ENCODE data around the gene ZDHHC13. TPM values are rescaled to one million over a fixed set of nuclear protein-coding genes. Genes with fewer than 3 reads are reported as not detected.

The ZDHHC13 gene
- total and polyA plus RNA-seq, 4 donors, result 1.2 to 8.2 (median 2.7) TPM

DNA sequence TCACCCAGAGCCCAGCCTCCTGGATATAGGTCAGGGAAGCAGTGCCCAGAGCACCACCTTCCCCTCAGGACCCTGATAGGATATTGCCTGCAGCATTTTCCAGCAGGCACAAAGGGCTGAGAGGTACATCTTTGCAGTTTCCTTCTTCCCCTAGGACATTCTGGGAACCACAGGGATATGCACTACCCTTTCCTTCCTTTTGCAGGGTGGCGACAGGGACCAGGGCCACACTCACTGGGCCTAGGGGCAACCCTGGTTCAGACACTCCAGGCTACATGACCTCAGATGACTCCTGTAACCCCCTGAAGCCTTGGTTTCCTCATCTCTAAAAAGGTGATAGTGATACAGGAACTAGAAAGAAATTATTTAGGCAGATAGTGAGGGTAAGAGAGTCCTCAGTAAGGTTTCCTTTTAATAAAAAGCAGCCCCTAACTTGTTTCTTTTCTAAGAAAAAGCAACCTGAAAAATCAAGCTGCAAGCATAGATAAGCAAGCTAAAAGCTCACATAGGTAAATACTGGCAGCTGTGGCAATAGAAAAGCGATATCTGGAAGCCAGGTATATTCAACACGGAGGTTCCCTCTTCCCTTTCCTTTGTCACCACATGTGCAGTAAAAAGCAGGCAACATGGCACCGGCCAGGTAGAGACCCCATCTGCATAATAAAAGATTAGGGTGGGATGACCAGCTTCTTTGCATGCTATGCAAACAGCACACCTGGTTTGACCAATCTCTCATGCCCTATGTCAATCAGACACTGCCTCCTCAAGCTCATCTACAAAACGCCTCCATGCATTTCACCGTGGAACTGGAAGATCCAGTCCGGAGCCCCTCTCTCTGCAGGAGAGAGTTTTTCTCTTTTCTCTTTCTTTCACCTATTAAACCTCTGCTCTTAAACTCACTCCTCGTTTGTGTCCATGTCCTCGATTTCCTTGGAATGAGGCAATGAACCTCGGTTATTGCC is 43.2 kb upstream of the ZDHHC13 start (continued):
- TF ChIP-seq, protein P1, sequence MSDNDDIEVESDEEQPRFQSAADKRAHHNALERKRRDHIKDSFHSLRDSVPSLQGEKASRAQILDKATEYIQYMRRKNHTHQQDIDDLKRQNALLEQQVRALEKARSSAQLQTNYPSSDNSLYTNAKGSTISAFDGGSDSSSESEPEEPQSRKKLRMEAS (IDR thresholded peaks at IDR 0.05), result no peak
- TF ChIP-seq RAD21 (IDR thresholded peaks at IDR 0.05), result no peak
- no peak for TF ChIP-seq RXRA (IDR thresholded peaks at IDR 0.05)
- TF ChIP-seq GABPA (IDR thresholded peaks at IDR 0.05 in 1 of 2, conservative IDR thresholded peaks at IDR 0.05 in 1 of 2), result no peak
- no peak for TF ChIP-seq EGR1 (IDR thresholded peaks at IDR 0.05; ENCODE audit: low read depth in 2 of 2)
- no peak for TF ChIP-seq NR2F2 (IDR thresholded peaks at IDR 0.05)
- no peak for TF ChIP-seq FOXA2 (IDR thresholded peaks at IDR 0.05)

DNA sequence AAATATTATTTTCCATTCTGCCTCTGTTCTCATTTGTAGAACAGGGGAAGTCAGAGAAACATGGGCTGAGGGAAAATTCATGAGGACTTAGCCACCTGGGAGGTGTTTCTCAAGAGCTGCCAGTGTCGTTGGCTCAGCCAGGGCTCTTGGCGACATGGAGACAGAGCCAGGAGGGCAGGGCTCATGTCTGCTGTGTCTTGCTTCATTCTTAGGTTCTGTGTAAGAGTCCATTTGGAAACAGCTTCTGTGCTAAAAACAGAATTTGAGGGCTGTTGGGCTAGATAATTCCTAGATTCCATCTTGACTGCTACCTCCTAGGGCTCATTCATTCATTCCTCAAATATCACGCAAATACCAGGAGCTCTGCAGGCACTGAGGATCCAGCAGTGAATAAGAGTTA is 41.3 kb upstream of the ZDHHC13 start:
- Histone ChIP-seq H3K4me1 (ENCODE audit: control insufficient read depth in 4 of 4, insufficient read depth in 4 of 4, low read length in 3 of 4) (no peaks in the 10 kb centered on the region), H3K9me3 (ENCODE audit: control insufficient read depth in 4 of 4, low read length in 3 of 4) (no peaks in the 10 kb centered on the region), H3K36me3 (ENCODE audit: control insufficient read depth in 4 of 4, insufficient read depth in 3 of 4, low read depth in 1 of 4, low read length in 3 of 4) (no peaks in the 10 kb centered on the region), H3K9ac (ENCODE audit: low read depth in 1 of 2, low read length in 2 of 2) (no peak overlapping the region), H3K27ac (ENCODE audit: low read depth in 1 of 2, low read length in 2 of 2) (no peak overlapping the region), H3K4me3 (ENCODE audit: low read depth in 1 of 3, low read length in 3 of 3) (no peak overlapping the region), H3K27me3 (ENCODE audit: control insufficient read depth in 4 of 4, insufficient read depth in 4 of 4, low read length in 3 of 4) (no peaks in the 10 kb centered on the region)
- TF ChIP-seq EGR1 (IDR thresholded peaks at IDR 0.05; ENCODE audit: low read depth in 2 of 2), result no peak
- TF ChIP-seq TAF1 (conservative IDR thresholded peaks at IDR 0.05), result no peak
- no peak for TF ChIP-seq SP1 (IDR thresholded peaks at IDR 0.05)
- TF ChIP-seq, protein P2, sequence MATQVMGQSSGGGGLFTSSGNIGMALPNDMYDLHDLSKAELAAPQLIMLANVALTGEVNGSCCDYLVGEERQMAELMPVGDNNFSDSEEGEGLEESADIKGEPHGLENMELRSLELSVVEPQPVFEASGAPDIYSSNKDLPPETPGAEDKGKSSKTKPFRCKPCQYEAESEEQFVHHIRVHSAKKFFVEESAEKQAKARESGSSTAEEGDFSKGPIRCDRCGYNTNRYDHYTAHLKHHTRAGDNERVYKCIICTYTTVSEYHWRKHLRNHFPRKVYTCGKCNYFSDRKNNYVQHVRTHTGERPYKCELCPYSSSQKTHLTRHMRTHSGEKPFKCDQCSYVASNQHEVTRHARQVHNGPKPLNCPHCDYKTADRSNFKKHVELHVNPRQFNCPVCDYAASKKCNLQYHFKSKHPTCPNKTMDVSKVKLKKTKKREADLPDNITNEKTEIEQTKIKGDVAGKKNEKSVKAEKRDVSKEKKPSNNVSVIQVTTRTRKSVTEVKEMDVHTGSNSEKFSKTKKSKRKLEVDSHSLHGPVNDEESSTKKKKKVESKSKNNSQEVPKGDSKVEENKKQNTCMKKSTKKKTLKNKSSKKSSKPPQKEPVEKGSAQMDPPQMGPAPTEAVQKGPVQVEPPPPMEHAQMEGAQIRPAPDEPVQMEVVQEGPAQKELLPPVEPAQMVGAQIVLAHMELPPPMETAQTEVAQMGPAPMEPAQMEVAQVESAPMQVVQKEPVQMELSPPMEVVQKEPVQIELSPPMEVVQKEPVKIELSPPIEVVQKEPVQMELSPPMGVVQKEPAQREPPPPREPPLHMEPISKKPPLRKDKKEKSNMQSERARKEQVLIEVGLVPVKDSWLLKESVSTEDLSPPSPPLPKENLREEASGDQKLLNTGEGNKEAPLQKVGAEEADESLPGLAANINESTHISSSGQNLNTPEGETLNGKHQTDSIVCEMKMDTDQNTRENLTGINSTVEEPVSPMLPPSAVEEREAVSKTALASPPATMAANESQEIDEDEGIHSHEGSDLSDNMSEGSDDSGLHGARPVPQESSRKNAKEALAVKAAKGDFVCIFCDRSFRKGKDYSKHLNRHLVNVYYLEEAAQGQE (IDR thresholded peaks at IDR 0.05), result no peak
- TF ChIP-seq, protein P3, sequence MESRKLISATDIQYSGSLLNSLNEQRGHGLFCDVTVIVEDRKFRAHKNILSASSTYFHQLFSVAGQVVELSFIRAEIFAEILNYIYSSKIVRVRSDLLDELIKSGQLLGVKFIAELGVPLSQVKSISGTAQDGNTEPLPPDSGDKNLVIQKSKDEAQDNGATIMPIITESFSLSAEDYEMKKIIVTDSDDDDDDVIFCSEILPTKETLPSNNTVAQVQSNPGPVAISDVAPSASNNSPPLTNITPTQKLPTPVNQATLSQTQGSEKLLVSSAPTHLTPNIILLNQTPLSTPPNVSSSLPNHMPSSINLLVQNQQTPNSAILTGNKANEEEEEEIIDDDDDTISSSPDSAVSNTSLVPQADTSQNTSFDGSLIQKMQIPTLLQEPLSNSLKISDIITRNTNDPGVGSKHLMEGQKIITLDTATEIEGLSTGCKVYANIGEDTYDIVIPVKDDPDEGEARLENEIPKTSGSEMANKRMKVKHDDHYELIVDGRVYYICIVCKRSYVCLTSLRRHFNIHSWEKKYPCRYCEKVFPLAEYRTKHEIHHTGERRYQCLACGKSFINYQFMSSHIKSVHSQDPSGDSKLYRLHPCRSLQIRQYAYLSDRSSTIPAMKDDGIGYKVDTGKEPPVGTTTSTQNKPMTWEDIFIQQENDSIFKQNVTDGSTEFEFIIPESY (IDR thresholded peaks at IDR 0.05), result no peak
- TF ChIP-seq, protein P4, sequence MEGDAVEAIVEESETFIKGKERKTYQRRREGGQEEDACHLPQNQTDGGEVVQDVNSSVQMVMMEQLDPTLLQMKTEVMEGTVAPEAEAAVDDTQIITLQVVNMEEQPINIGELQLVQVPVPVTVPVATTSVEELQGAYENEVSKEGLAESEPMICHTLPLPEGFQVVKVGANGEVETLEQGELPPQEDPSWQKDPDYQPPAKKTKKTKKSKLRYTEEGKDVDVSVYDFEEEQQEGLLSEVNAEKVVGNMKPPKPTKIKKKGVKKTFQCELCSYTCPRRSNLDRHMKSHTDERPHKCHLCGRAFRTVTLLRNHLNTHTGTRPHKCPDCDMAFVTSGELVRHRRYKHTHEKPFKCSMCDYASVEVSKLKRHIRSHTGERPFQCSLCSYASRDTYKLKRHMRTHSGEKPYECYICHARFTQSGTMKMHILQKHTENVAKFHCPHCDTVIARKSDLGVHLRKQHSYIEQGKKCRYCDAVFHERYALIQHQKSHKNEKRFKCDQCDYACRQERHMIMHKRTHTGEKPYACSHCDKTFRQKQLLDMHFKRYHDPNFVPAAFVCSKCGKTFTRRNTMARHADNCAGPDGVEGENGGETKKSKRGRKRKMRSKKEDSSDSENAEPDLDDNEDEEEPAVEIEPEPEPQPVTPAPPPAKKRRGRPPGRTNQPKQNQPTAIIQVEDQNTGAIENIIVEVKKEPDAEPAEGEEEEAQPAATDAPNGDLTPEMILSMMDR (IDR thresholded peaks at IDR 0.05; ENCODE audit: low read depth, low read length, missing input control), result no peak
- TF ChIP-seq, protein P1 (IDR thresholded peaks at IDR 0.05), result no peak
- TF ChIP-seq RAD21 (IDR thresholded peaks at IDR 0.05), result no peak
- TF ChIP-seq NR2F2 (IDR thresholded peaks at IDR 0.05), result no peak
- TF ChIP-seq, protein P5, sequence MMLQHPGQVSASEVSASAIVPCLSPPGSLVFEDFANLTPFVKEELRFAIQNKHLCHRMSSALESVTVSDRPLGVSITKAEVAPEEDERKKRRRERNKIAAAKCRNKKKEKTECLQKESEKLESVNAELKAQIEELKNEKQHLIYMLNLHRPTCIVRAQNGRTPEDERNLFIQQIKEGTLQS (IDR thresholded peaks at IDR 0.05), result no peak
- TF ChIP-seq FOXA2 (IDR thresholded peaks at IDR 0.05), result no peak
- no peak for TF ChIP-seq GABPA (IDR thresholded peaks at IDR 0.05 in 1 of 2, conservative IDR thresholded peaks at IDR 0.05 in 1 of 2)
- TF ChIP-seq RXRA (IDR thresholded peaks at IDR 0.05), result no peak
- TF ChIP-seq JUND (IDR thresholded peaks at IDR 0.05), result no peak
- TF ChIP-seq YY1 (IDR thresholded peaks at IDR 0.05), result no peak
- TF ChIP-seq HNF4G (IDR thresholded peaks at IDR 0.05), result no peak
- TF ChIP-seq HNF4A (conservative IDR thresholded peaks at IDR 0.05), result no peak
- TF ChIP-seq FOXA1 (IDR thresholded peaks at IDR 0.05), result no peak
- WGBS, result 81% methylated on average over 3 of the region's 3 CpGs
- DNase-seq (ENCODE audit: low spot score), result no peak
